ENCODE results near the gene CCDC12.
"Not testable (repeated sequence)": the region's sequence is repeated elsewhere in the genome, so short reads cannot be mapped to it uniquely, and the experiment has no call there.

The CCDC12 gene

DNA sequence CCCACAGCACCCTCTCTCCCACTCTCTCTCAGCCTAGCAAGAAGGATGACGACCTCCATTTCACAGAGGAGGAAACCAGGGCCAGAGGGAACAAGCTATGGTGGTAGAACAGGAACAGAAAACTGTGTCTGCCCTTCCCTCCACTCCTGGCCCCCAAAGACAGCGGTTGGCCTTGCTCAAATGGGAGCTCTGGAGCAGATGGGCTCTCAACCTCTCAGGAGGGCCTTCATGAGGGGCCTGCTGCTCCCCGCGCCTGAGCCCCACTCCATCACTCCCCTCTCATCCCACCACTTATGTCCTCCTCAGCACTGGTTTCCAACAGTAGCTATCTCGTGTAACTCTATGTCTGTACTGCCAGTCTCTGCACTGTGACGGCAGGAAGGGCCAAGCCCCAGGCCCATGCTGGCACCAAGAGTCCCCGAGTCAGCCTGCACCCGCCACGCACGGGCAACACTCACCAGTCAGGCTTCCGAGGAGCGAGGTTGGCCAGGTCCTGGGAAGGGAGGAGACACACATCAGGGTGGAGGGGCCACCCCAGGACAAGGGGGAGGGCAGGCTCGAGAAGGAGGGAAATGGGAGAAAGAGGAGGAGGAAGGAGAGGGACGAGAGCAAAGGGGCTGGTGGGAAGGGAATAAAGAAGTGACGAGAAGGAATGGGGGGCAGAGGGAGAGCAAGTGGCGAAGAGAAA lies 53.5 kb downstream of the CCDC12 start:
- no peak for DNase-seq (ENCODE audit: low read depth in 2 of 2)

DNA sequence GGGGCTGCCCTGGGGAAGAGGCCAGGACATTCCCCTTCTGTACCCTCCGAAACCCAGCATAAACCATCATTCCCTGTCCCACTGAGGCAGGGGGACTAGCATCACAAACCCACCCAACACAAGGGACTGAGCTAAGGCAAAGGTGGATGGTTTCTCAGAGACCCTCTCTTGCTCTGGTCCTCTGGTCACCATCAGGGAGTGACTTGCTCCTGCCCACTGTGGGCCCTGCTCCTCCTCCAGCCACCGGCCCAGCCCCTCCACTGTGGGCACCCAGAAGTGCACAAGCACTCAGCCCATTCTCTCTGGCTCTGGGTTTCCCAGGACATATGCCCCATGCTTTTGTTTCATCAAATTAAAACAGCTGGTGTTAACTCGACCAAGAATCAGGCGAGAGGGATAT lies 54.1 kb downstream of the CCDC12 start:
- no peak for DNase-seq (ENCODE audit: low read depth in 2 of 2)

DNA sequence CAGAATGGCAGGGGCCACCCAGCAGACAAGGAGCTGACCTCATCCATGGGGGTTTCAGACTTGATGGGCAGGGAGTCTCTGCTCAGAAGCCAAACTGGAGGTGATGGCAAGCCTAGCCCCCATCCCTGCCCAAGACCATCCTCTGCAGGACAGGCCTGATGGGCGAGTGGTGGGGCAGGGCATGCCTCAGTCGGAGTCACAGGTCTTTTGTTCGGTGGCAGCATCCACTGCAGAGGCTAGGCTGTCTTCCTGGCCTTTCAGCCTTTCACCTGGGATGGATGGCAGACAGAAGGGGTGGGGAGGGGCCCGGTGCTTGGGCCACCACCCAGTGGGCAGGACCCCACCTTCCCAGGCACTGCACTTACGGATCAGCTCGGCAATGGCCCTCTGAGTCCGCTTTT lies 54.7 kb downstream of the CCDC12 start:
- no peak for DNase-seq (ENCODE audit: low read depth in 2 of 2)

DNA sequence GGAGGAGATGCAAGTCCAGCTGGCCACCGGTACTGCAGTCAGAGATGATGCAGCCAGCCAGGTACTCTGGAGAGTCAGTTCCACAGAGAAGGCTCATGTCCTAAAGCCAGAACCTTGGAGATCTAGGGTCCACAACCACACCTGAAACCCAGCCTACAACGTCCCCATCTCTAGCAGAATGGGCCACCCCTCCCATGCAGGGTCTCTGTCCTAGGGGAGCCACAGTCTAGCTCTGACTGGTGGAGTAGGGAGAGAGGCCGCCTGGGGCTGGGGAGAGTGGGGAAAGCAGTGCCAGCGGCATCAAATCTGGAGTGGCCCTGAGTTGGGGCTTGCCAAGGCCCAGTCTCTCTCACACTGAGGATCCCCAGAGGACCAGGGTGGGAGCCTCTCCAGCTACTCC lies 55.5 kb downstream of the CCDC12 start:
- no peak for DNase-seq (ENCODE audit: low read depth in 2 of 2)

GRCh38 chr3:46918634-46919033 lies 57.9 kb downstream of the CCDC12 start:
- no peak for DNase-seq (ENCODE audit: low read depth in 2 of 2)

GRCh38 chr3:46918202-46918601 lies 58.3 kb downstream of the CCDC12 start:
- DNase-seq (ENCODE audit: low read depth in 2 of 2), result no peak

DNA sequence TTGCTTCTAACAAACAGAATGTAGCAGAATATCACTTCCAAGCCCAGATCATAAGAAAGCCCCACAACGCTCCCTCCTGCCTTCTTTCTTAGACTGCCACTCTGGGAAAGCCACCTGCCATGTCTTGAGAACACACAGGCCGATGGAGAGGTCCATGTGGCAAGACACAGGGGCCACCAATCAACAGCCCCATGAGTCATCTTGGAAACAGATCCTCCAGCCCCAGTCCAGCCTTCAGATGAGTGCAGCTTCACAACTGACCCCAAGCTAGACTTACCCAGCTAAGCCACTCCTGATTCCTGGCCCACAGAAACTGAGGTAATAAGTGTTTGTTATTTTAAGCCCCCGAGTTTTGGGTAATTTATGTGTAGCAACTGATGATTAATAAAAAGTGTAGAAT lies 59.3 kb downstream of the CCDC12 start:
- DNase-seq (ENCODE audit: low read depth in 2 of 2), result no peak

DNA sequence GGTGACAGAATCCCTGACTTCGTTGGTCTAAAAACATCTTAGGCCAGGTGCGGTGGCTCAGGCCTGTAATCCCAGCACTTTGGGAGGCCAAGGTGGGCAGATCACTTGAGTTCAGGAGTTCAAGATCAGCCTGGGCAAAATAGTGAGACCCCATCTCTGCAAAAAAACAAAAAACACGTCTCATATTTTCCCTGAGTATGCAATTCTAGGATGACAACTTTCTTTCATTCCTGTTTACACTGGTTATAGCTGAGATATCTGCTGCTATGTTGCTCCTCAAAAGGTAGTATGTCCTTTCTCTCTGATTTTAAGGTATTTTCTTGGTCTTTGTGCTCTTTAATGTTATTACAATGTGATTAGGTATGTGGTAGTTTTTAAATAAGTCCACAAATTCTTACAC lies 59.7 kb downstream of the CCDC12 start:
- no peak for DNase-seq (ENCODE audit: low read depth in 2 of 2)

- DNase-seq (ENCODE audit: low read depth in 2 of 2), result no peak
Observed at GRCh38 chr3:46916278-46916677, 60.3 kb downstream of the CCDC12 start.

DNA sequence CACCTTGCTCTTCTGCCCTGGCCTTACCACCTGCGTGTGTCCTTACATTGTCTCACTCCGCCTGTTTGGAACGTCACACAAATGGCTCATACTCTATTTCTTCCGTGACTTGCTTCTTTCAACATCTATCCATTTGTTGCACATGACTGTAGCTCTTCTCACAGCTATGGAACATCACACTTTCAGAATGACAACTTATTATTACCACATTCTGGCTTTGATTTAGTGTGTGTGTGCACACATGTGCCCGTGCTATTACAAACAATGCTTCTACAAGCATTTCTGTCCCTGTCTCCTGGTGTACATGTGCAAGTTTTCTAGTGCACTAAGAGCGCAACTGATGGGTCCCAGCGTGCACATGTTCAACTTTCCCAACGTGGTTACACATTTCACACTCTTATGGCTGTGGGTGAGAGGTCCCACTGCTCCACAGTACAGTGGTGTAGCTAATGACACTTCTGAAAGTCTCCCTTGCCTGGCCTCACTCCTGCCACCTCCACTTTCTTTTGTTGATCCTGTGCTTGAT lies 61.2 kb downstream of the CCDC12 start:
- DNase-seq (ENCODE audit: low read depth in 2 of 2), result no peak

- DNase-seq (ENCODE audit: low read depth in 2 of 2), result no peak
Observed at GRCh38 chr3:46914849-46915248, 61.7 kb downstream of the CCDC12 start.

- no peak for DNase-seq (ENCODE audit: low read depth in 2 of 2)
Observed at GRCh38 chr3:46913644-46914043, 62.9 kb downstream of the CCDC12 start.

DNA sequence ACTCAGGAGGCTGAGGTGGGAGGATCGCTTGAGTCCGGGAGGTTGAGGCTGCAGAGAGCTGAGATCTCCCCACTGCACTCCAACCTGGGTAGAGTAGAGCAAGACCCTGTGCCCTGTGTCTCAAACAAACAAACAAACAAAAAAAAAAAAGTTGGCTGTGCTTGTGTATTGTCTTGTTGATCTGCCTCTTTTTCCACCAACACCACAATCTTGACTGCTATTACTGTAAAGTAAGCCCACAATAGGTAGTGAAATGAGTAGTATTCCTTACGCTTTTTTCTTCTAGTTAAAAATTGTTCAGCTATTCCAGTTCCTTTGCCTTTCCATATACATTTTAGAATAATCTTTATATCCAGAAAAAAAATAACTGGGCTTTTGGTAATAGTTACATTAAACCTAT lies 63.6 kb downstream of the CCDC12 start:
- no peak for DNase-seq (ENCODE audit: low read depth in 2 of 2)

GRCh38 chr3:46910914-46911313 lies 65.6 kb downstream of the CCDC12 start:
- not testable (repeated sequence) for DNase-seq (ENCODE audit: low read depth in 2 of 2)

DNA sequence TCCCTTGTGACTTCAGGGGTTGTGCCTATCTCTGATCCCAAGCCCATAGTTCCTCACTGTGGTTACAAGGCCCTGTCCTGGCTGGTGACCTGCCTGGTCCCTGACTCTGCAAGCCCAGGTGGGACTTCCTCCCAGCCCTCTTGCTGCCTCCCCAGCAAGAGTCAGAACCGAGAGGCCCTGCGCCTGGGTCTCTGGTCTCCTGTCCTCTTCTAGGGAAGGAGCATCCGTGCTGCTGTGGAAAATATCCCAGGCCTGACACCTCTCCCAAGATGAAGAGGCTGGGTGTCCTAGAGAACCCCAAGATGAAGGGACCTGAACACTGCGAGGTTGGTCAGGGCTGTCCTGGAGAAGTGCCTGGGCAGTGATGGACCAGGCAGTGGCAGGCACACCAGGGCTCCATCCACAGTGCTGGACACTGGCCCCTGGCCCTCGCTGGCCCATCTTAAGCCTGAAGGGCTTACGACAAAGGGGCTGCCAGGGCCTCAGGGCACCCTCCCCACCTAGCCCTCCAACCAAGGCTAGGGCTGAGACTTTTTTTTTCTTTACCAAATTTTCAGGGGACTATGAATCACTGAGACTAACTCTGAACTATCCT lies 66.3 kb downstream of the CCDC12 start:
- no peak for DNase-seq (ENCODE audit: low read depth in 2 of 2)

DNA sequence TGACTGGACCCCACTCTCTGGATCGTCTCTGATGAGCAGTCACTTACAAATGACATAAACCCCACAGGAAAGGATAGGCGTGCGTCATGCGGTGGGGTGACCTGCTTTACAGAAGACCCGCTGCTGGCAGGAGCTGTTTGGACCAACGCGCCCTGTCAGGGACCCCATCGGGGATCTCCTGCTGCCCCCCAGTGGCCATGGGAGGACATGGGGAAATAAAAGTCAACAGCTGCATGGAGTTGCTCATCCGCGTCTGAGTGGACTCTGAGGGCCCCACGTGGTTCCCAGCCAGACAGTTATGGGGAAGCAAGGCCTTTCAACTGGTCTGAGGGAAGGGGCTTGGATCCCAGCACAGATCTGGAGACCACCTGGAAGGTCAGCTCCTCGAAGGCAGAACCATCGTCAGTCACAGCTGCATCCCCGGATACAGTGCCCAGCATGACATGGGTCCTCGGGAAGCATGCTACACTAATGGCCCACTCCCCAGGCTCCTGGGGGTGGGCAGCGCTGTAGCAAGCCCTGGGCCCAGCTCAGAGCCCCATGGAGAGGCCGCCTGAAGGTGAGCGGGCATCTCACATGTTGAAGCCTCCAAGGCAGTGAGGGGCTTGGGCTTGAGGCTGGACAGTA lies 66.9 kb downstream of the CCDC12 start:
- peak; percentile 75 to 77 for DNase-seq (ENCODE audit: low read depth in 2 of 2)

GRCh38 chr3:46908986-46909534 lies 67.5 kb downstream of the CCDC12 start:
- no peak for DNase-seq (ENCODE audit: low read depth in 2 of 2)

DNA sequence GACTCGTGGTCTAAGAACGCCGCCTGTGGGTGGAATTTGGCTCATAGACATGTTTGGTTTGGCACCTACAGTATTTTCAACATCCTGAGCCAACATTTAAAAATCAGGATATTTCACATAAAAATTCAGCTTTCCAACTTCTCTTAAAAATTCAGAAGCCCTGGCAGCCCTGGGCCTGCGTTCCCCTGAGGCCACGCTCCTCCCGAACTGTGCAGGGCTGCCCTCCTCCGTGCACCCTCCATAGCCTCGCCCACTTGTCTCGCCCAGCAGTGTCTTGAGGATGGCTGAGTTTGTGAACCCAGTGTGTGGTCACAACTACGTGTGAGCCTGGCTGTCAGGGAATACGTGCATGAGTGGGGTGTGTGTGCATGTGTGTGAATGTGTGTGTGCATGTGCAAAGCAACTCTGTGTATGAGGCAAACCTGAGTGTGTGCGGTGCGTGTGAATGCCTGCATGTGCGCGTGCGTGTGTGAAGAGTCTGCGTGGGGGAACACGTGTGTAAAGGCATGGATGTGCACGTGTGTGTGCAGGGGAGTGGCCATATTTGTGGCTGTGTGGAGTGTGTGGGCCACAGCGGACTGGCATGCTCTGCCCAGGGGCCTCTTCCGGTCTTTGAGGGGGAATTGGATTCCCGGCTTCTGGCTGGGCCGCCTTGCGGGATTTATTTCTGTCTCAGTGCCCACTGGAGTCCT lies 68.1 kb downstream of the CCDC12 start:
- no peak for DNase-seq (ENCODE audit: low read depth in 2 of 2)

GRCh38 chr3:46907960-46908293 lies 68.6 kb downstream of the CCDC12 start:
- DNase-seq (ENCODE audit: low read depth in 2 of 2), result no peak

- DNase-seq (ENCODE audit: low read depth in 2 of 2), result no peak
Observed at GRCh38 chr3:46907271-46907670, 69.3 kb downstream of the CCDC12 start.

DNA sequence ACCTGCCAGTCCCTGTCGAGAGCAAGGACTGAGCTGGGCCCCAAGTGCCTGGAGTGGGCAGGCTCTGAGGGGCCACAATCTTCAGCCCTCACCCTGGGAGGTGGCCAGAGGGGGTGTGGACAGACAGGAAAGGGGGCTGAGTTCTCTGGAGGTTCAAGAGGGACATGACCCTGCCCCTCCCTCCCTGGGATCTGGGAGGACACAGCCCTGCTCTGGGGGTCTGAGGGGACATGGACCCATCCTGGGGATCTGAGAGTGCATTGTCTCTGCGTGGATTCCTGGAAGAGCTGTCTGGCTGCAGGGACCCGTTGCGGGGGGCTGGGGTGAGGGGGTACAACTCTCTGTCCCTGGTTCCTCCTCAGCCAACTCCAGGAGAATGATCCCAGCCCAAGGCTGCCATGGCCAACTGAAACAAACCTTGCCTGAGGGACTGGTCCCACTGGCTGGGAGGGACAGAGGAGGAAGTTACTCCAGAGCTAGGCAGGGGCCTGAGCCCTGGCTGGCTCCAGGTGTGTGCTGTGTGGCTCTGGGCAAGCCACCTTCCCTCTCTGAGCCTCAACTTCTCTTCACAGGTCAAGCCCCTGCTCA lies 70.0 kb downstream of the CCDC12 start:
- no peak for DNase-seq (ENCODE audit: low read depth in 2 of 2)

Data from stimulated activated CD8-positive, alpha-beta memory T cell treated with anti-CD3 and anti-CD28 coated beads, Interleukin-2, amount 100 ng/mL, for 48 hours (primary cell).